Cardiac fibroblast (primary cell): Measurements from ENCODE around the gene CRYZL1.
A peak's percentile ranks its signal among the peaks of the same experiment; 100 is the strongest.
"Not testable (repeated sequence)": the region's sequence is repeated elsewhere in the genome, so short reads cannot be mapped to it uniquely, and the experiment has no call there.

Source experiments
- DNase-seq, 2 donors: peaks; one replicate each; pipeline versions ENCODE4 v3.0.0 to v3.0.0-alpha.2; 2010; ENCODE audit warnings: low read depth in 2 of 2
- H3K4me3 ChIP-seq, 2 donors: replicated peaks in 1 of 2; 1 replicate in 1 of 2; 2 replicates in 1 of 2; pipeline ENCODE4 v1.5.1; 2011; ENCODE audit warnings: low read depth in 2 of 2, low read length in 2 of 2, mild to moderate bottlenecking in 2 of 2, moderate library complexity in 1 of 2
- TF ChIP-seq, protein P1 (sequence below): IDR thresholded peaks from one replicate; pipeline ENCODE4 v1.5.1; 2011; ENCODE audit warnings: low read depth, mild to moderate bottlenecking, low read length, inconsistent platforms

The CRYZL1 gene

DNA sequence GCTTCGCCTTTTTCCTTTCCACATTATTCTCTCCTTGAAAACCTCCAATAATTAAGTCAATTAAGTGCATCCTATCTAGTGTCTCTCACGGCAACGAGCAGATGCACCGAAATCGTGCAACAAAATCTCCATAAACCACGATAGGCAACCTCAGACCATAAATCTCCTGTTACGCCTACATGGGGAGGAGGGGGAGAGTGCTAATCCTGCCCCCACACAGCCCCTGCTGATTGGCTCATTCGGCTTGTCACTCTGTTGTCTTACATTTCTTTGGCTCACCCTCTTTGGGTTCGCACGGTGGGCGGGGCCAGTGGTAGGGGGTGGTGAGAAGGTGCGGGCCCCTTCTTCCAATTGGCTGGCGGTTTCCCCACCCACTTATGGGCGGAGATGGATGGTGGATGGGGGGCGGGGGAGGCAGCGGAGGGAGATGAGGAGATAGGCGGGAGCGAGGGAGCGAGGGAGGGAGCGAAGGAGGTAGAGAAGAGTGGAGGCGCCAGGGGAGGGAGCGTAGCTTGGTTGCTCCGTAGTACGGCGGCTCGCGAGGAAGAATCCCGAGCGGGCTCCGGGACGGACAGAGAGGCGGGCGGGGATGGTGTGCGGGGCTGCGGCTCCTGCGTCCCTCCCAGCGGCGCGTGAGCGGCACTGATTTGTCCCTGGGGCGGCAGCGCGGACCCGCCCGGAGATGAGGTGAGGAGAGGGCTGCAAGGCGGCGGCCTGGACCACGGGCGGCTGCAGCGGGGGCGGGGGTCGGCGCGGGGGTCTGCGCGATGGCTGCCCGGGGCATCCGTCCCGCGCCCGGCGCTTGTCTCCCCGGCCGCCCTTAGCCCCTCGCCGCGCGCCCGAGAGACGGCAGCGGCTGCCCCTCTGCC lies 720 bp upstream of the CRYZL1 start, which contains the start of gene ITSN1:
TSS of gene ITSN1 (plus strand) at position 475 of the 869 bp plus-strand sequence. CDS start 76,328 bp downstream, outside the sequence.
- TF ChIP-seq, protein P1, sequence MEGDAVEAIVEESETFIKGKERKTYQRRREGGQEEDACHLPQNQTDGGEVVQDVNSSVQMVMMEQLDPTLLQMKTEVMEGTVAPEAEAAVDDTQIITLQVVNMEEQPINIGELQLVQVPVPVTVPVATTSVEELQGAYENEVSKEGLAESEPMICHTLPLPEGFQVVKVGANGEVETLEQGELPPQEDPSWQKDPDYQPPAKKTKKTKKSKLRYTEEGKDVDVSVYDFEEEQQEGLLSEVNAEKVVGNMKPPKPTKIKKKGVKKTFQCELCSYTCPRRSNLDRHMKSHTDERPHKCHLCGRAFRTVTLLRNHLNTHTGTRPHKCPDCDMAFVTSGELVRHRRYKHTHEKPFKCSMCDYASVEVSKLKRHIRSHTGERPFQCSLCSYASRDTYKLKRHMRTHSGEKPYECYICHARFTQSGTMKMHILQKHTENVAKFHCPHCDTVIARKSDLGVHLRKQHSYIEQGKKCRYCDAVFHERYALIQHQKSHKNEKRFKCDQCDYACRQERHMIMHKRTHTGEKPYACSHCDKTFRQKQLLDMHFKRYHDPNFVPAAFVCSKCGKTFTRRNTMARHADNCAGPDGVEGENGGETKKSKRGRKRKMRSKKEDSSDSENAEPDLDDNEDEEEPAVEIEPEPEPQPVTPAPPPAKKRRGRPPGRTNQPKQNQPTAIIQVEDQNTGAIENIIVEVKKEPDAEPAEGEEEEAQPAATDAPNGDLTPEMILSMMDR, result no peak
- DNase-seq, result peak; percentile 100
- H3K4me3 ChIP-seq, result peak within 1 kb of the TSS; percentile 80 to 94

DNA sequence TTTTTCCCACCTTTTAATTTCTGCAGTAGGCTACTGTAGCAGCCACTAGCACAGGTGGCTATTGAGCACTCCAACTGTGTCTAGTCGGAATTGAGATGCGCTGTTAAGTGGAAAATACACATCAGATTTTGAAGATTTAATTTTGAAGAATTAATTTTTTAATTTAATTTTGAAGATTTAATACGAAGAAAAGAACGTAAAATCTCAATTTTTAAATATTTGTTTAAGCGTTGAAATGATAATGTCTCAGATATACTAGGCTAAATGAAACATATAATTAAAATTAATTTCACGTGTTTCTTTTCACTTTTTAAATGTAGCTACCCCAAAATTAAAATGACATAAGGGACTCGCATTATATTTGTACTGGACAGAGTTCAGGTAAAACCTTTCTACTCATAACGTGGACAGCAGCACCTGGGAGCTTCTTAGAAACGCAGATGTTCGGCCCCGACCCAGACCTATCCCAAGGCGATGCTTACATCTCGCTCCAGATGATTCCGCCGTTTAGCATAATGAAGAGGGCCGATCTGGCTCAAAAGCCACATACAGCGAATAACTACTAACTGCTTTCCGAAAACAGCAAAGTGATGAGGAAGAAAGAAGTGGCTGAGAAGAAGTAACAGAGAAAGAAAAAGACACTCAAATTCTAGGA lies 717 bp downstream of the CRYZL1 start:
- peak overlapping the region; percentile 69 to 94 for H3K4me3 ChIP-seq
- TF ChIP-seq, protein P1, result no peak
- DNase-seq, result peak; percentile 26 to 41

DNA sequence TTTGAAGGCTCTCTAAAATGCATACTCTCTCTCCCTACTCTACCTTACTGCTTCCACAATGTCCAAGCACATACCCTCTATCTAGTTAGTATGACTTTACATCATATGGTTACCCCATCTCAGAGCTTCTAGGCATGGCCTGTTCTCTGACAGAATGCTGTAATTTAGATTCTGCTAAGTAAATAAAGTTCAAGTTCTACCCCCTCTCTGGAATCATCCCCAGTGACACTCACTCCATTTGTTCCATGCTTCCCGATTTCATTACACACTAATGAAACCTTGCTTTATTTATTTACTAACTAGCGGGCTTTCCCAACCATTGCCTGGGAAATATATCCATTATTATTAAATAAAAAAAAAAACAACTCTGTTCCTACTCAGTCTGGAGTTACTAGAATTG lies 7.3 kb downstream of the CRYZL1 start:
- DNase-seq, result no peak
- TF ChIP-seq, protein P1, result no peak
- H3K4me3 ChIP-seq, result no peak overlapping the region

DNA sequence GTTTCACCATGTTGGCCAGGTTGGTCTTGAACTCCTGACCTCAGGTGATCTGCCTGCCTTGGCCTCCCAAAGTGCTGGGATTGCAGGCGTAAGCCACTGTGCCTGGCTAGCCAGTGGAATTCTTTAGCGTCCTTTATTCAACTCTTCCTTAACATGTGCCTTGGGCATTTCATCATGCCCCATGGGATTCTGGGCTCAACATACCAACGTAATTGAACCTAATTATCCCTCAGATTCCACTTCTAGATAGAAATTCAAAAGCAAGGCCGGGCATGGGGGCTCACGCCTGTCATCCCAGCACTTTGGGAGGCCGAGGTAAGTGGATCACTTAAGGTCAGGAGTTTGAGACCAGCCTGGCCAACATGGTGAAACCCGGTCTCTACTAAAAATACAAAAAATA lies 15.4 kb downstream of the CRYZL1 start:
- not testable (repeated sequence) for DNase-seq, H3K4me3 ChIP-seq

DNA sequence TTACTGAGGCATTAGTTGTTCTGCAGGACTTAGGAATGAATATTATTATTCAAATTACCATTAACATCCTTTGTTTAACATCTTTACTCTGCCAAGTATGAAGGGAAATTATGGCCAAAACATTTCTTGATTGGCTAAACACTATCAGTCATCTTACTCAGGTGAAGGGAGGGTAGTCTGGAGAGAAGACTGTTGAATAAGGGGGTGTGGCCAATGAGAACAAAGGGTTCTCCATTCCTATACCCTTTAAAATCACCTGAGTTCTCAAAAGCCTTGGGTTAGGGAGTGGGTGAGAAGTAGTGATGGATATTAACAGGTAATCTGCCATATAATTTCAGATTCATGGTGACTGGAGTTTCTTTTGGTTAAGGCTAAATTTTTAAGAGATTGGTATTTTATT lies 19.3 kb downstream of the CRYZL1 start:
- DNase-seq, result no peak
- H3K4me3 ChIP-seq, result no peak overlapping the region
- TF ChIP-seq, protein P1, result no peak

DNA sequence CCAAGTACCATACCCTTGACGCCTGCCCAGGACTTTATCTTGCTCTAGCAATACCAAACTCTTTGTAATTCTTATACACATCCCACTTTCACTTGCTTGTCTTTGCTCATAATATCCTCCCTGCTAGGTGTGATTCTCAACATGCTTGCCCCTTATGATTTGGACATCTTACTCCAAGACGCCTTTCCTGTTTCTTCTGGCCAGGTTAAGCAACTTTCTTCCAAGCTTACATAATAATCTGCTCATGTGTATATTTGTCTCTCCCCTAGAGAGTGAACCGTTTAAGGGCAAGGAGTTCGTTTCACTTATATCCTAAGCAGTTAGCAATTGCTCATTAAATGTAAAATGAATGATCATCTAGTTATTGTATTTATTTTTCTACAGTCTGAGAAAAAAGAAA lies 21.8 kb downstream of the CRYZL1 start:
- no peak overlapping the region for H3K4me3 ChIP-seq
- TF ChIP-seq, protein P1, result no peak
- no peak for DNase-seq

DNA sequence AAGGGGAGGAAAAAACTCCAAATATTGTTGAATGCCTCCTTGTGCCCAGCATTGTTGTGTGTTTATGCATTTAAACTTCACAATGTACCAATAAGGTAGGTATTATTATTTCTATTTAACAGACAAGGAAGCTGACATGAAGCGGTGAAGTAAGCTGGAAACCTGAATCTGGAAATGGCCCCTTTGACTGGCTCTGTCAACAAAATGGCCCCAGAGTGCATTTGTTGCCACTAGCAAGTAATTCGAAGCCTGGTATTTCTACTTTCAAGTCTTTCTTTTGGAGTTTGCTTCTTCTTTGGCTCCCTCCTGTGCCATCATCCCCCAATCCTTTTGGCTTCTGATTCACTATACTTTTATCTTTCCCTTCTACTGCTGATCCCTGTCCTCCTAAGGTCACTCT lies 23.1 kb downstream of the CRYZL1 start:
- DNase-seq, result no peak
- TF ChIP-seq, protein P1, result no peak
- H3K4me3 ChIP-seq, result no peak overlapping the region

DNA sequence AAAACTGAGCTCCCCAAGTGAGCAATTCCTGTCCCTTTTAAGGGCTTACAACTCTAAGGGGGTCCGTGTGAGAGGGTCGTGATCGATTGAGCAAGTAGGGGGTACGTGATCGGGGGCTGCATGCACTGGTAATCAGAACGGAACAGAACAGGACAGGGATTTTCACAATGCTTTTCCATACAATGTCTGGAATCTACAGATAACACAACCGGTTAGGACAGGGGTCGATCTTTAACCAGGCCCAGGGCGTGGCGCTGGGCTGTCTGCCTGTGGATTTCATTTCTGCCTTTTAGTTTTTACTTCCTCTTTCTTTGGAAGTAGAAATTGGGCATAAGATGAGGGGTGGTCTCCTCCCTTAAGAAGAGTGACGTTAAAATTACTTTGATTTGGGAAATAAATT lies 24.0 kb downstream of the CRYZL1 start:
- H3K4me3 ChIP-seq, DNase-seq: not testable (repeated sequence)
